ENCODE results near the gene CLMP. TPM values are rescaled to one million over a fixed set of nuclear protein-coding genes. Genes with fewer than 3 reads are reported as not detected.
"Not testable (repeated sequence)": the region's sequence is repeated elsewhere in the genome, so short reads cannot be mapped to it uniquely, and the experiment has no call there.

Gene CLMP
- total RNA-seq, 1 donor from 2014 or later = 42.0 TPM

- no peak for DNase-seq
These were observed 112.1 kb downstream of the CLMP start for GRCh38 chr11:123082977-123083376.

GRCh38 chr11:123080015-123080414 lies 115.0 kb downstream of the CLMP start:
- no peak for DNase-seq

GRCh38 chr11:123076484-123076883 lies 118.6 kb downstream of the CLMP start:
- DNase-seq = no peak

- no peak for DNase-seq
These were observed 121.5 kb downstream of the CLMP start for GRCh38 chr11:123073343-123074057.

GRCh38 chr11:123072762-123073161 lies 122.3 kb downstream of the CLMP start:
- no peak for DNase-seq

GRCh38 chr11:123072332-123072761 lies 122.7 kb downstream of the CLMP start:
- DNase-seq = no peak

GRCh38 chr11:123069908-123070821 lies 124.9 kb downstream of the CLMP start:
- no peak for DNase-seq

- no peak for DNase-seq
These were observed 129.4 kb downstream of the CLMP start for GRCh38 chr11:123065621-123066020.

- DNase-seq = no peak
These were observed 131.0 kb downstream of the CLMP start for GRCh38 chr11:123063826-123064657.

GRCh38 chr11:123062892-123063825 lies 131.9 kb downstream of the CLMP start:
- DNase-seq = no peak

GRCh38 chr11:123062158-123062891 lies 132.7 kb downstream of the CLMP start:
- peak; percentile 100 for DNase-seq

GRCh38 chr11:123061403-123062157 lies 133.5 kb downstream of the CLMP start, which contains the start of gene HSPA8:
HSPA8 (minus strand) TSS chr11:123062136; CDS start chr11:123061324, 812 bp downstream.
- DNase-seq = peak; percentile 44

- DNase-seq = no peak
These were observed 134.6 kb downstream of the CLMP start for GRCh38 chr11:123060277-123061000.

GRCh38 chr11:123059041-123059920 lies 135.8 kb downstream of the CLMP start:
- DNase-seq = not testable (repeated sequence)

GRCh38 chr11:123057661-123058305 lies 137.3 kb downstream of the CLMP start:
- no peak for DNase-seq

GRCh38 chr11:123056835-123057491 lies 138.1 kb downstream of the CLMP start:
- no peak for DNase-seq

All from occipital lobe (tissue), 2 donors.